GM23248 (cell line): ENCODE results near the gene RAB30. TPM values are rescaled to one million over a fixed set of nuclear protein-coding genes. Genes with fewer than 3 reads are reported as not detected.
"Not testable (repeated sequence)": the region's sequence is repeated elsewhere in the genome, so short reads cannot be mapped to it uniquely, and the experiment has no call there.

ENCODE experiments used
- DNase-seq: peaks from one replicate; pipeline ENCODE4 v3.0.0-alpha.2; 2015
- H2AFZ ChIP-seq: fragments of 200-600 bp; sonication (generic); 2 replicates; pipeline ENCODE4 v1.6.1; 2016; ENCODE audit warnings: antibody characterized with exemption
- H3F3A ChIP-seq: fragments of 200-600 bp; sonication (generic); 2 replicates; pipeline ENCODE4 v1.6.1; 2016; ENCODE audit warnings: mild to moderate bottlenecking, antibody characterized with exemption, mixed run types; ENCODE audit not compliant: insufficient read depth
- H3K27ac ChIP-seq: fragments of 200-600 bp; sonication (generic); 2 replicates; pipeline ENCODE4 v1.5.1; 2016; ENCODE audit warnings: mild to moderate bottlenecking
- H3K27me3 ChIP-seq: fragments of 200-600 bp; sonication (generic); replicated peaks from 2 replicates; pipeline ENCODE4 v1.6.1; 2016; ENCODE audit warnings: mild to moderate bottlenecking; ENCODE audit not compliant: insufficient read depth
- H3K36me3 ChIP-seq: fragments of 200-600 bp; sonication (generic); 2 replicates; pipeline ENCODE4 v1.6.1; 2016; ENCODE audit warnings: low read depth, mild to moderate bottlenecking
- H3K4me1 ChIP-seq: fragments of 200-600 bp; sonication (generic); 2 replicates; pipeline ENCODE4 v1.6.1; 2016; ENCODE audit warnings: mild to moderate bottlenecking; ENCODE audit not compliant: insufficient read depth
- H3K4me2 ChIP-seq: fragments of 200-600 bp; sonication (generic); one replicate; pipeline ENCODE4 v1.6.1; 2016; ENCODE audit warnings: mild to moderate bottlenecking; ENCODE audit not compliant: unreplicated experiment
- H3K4me3 ChIP-seq: fragments of 200-600 bp; sonication (generic); 2 replicates; pipeline ENCODE4 v1.5.1; 2016; ENCODE audit warnings: mild to moderate bottlenecking
- H3K79me2 ChIP-seq: fragments of 200-600 bp; sonication (generic); 2 replicates; pipeline ENCODE4 v1.6.1; 2016; ENCODE audit warnings: mild to moderate bottlenecking; ENCODE audit not compliant: insufficient read depth
- H3K9ac ChIP-seq: fragments of 200-600 bp; sonication (generic); 2 replicates; pipeline ENCODE4 v1.6.1; 2016; ENCODE audit warnings: mild to moderate bottlenecking
- H3K9me2 ChIP-seq: fragments of 200-600 bp; sonication (generic); 2 replicates; pipeline ENCODE4 v1.6.1; 2016; ENCODE audit warnings: mixed run types, mild to moderate bottlenecking, moderate library complexity; ENCODE audit not compliant: insufficient read depth
- H3K9me3 ChIP-seq: fragments of 200-600 bp; sonication (generic); one replicate; pipeline ENCODE4 v1.6.1; 2017; ENCODE audit warnings: low read depth
- H4K20me1 ChIP-seq: fragments of 200-600 bp; sonication (generic); 2 replicates; pipeline ENCODE4 v1.6.0; 2016; ENCODE audit not compliant: insufficient read depth
- EZH2 ChIP-seq: fragments of 200-600 bp; sonication (generic); IDR thresholded peaks from 2 replicates; pipeline ENCODE4 v1.6.1; 2018; ENCODE audit warnings: antibody characterized with exemption, mild to moderate bottlenecking; ENCODE audit not compliant: insufficient read depth, poor library complexity, severe bottlenecking
- EZH2phosphoT487 ChIP-seq: fragments of 200-600 bp; sonication (generic); IDR thresholded peaks from 2 replicates; pipeline ENCODE4 v1.6.1; 2018; ENCODE audit warnings: antibody characterized with exemption, moderate library complexity, mild to moderate bottlenecking, low read depth; ENCODE audit not compliant: insufficient read depth
- whole genome bisulfite sequencing, 2 experiments: methylation state at CpG; one replicate each; pipeline ENCODE4 v1.1.6; 2015 to 2017; ENCODE audit warnings: low lambda C conversion rate in 2 of 2, low coverage in 1 of 2; ENCODE audit errors: missing lambda C conversion rate in 2 of 2; 5-methylcytosine and 5-hydroxymethylcytosine counted together
- in situ Hi-C: fragments of 300-500 bp; cut with MboI; formaldehyde crosslinking; loops from 2 replicates; pipeline ENCODE4 v1.15.0; 2020
- polyA plus RNA-seq: library from polyadenylated mRNA; unstranded; fragments of >200 nt; fragmentation: Nextera tagmentation; extraction: Ambion mirVana; gene quantifications from 2 replicates; pipeline ENCODE4 v1.2.1, GENCODE V29; 2016
- total RNA-seq: library from RNA; depleted of rRNA; stranded (reverse); fragments of >200 nt; shearing (Covaris generic); gene quantifications from 2 replicates; pipeline ENCODE4 v1.2.3, GENCODE V29; 2014

RAB30 gene
- total and polyA plus RNA-seq, 2 experiments from 2014 or later, result 10.6 to 14.0 TPM

DNA sequence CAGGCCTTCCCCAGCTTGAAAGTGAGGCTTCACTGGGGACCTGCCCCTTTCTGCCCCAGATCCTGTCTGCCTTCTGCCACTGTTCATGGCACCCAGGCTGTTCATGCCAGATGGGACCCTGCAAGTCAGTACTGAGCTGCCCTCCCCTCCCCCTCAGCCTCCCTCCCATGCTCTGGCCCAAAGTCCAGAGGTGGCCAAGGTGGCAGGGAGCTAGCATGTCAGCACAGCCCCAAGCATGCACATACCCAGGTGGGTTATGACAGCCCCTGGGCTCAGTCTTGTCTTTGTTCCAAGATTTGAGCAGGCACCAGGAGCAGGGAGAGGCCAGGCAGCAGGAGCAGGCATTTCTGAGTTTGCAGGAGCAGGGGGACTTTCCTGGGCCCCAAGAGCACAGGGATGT, 126.0 kb downstream of the RAB30 start:
- in situ Hi-C loops, result no loop called here
- Histone ChIP-seq H3K27ac (no peak overlapping the region), H3K79me2 (no peaks in the 10 kb centered on the region), H3K9me2 (no peaks in the 10 kb centered on the region), H4K20me1 (no peaks in the 10 kb centered on the region), H3K9me3 (no peaks in the 10 kb centered on the region), H3K4me3 (no peak overlapping the region), H3K36me3 (no peaks in the 10 kb centered on the region), H2AFZ (no peak overlapping the region), H3K4me1 (no peaks in the 10 kb centered on the region), H3K4me2 (no peak overlapping the region), H3F3A (no peaks in the 10 kb centered on the region), H3K27me3 (no peaks in the 10 kb centered on the region), H3K9ac (no peak overlapping the region)
- DNase-seq, result no peak
- TF ChIP-seq EZH2, result no peak
- no peak for TF ChIP-seq EZH2phosphoT487

DNA sequence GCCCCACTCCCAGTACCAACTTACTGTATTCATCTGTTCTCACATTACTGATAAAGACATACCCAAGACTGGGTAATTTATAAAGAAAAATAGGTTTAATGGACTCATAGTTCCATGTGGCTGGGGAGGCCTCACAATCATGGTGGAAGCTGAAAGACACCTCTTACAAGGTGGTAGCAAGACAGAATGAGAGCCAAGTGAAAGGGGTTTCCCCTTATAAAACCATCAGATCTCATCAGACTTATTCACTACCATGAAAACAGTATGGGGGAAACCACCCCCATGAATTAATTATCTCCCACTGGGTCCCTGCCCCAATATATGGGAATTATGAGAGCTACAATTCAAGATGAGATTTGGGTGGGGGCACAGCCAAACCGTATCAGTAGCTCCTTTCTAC, 126.7 kb downstream of the RAB30 start:
- H3K4me1 ChIP-seq, DNase-seq, H3K79me2 ChIP-seq, H3K9me3 ChIP-seq, H3K36me3 ChIP-seq, H3F3A ChIP-seq, H3K4me3 ChIP-seq, in situ Hi-C loops, H3K27ac ChIP-seq, H4K20me1 ChIP-seq, H3K27me3 ChIP-seq, H3K9ac ChIP-seq, H3K9me2 ChIP-seq, H2AFZ ChIP-seq, H3K4me2 ChIP-seq: not testable (repeated sequence)
- 26 to 50% methylated on average over 1 of the region's 1 CpG for WGBS, 2 experiments

DNA sequence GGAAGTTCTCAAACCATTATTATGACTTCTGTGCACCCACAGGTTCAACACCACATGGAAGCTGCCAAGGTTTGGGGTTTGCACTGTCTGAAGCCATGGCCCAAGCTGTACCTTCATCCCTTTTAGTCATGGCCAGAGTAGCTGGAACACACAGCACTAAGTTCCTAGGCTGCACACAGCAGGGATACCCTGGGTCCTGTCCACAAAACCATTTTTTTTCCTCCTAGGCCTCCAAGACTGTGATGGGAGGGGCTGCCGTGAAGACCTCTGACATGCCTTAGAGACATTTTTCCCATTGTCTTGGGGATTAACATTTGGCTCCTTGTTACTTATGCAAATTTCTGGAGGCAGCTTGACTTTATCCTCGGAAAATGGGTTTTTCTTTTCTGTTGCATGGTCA, 127.5 kb downstream of the RAB30 start:
- H3K9me3 ChIP-seq, result no peaks in the 10 kb centered on the region
- no peak overlapping the region for H2AFZ ChIP-seq
- no peak overlapping the region for H3K27ac ChIP-seq
- DNase-seq, result no peak
- no peaks in the 10 kb centered on the region for H3K9me2 ChIP-seq
- no peaks in the 10 kb centered on the region for H3F3A ChIP-seq
- no peaks in the 10 kb centered on the region for H4K20me1 ChIP-seq
- no peak overlapping the region for H3K9ac ChIP-seq
- TF ChIP-seq EZH2, result no peak
- TF ChIP-seq EZH2phosphoT487, result no peak
- H3K4me3 ChIP-seq, result no peak overlapping the region
- in situ Hi-C loops, result no loop called here
- no peak overlapping the region for H3K4me2 ChIP-seq
- no peaks in the 10 kb centered on the region for H3K4me1 ChIP-seq
- no peaks in the 10 kb centered on the region for H3K79me2 ChIP-seq
- H3K36me3 ChIP-seq, result no peaks in the 10 kb centered on the region
- H3K27me3 ChIP-seq, result no peaks in the 10 kb centered on the region
- WGBS, 2 experiments, result 82 to 88% methylated on average over 2 of the region's 2 CpGs

DNA sequence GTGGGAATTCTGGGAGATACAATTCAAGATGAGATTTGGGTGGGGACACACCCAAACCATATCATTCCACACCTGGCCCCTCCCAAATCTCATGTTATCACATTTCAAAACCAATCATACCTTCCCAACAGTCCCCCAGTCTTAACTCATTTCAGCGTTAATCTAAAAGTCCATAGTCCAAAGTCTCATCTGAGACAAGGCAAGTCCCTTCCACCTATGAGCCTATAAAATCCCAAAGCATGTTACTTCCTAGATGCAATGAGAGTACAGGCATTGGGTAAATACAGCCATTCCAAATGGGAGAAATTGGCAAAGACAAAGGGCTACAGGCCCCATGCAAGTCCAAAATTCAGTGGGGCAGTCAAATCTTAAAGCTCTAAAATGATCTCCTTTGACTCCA, 128.3 kb downstream of the RAB30 start:
- H3F3A ChIP-seq, DNase-seq: not testable (repeated sequence)

DNA sequence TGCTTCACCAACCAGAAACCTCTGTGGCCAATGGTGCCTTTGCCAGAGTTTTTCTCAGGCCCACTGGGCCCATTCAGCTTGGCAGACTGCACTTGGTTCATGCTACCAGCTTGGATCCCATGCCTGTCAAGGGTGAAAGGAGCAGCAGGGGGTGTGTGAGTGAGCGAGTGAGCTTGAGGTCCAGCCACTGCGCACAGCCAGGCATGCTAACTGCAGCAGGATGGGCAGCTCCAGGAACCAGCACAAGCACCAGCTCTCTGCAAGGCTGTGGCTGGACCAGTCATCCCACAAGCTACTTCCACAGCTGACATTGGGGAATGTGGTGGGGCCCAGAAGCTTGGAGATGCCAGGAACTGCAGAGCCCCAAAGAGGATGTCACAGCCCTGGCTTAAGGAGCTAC, 129.3 kb downstream of the RAB30 start:
- no peaks in the 10 kb centered on the region for H3F3A ChIP-seq
- H3K27ac ChIP-seq, result no peak overlapping the region
- in situ Hi-C loops, result no loop called here
- H3K9me3 ChIP-seq, result no peaks in the 10 kb centered on the region
- H3K36me3 ChIP-seq, result no peaks in the 10 kb centered on the region
- WGBS, 2 experiments, result 92 to 94% methylated on average over 2 of the region's 2 CpGs
- H3K79me2 ChIP-seq, result no peaks in the 10 kb centered on the region
- no peak overlapping the region for H3K4me3 ChIP-seq
- TF ChIP-seq EZH2phosphoT487, result no peak
- TF ChIP-seq EZH2, result no peak
- H3K27me3 ChIP-seq, result no peaks in the 10 kb centered on the region
- no peaks in the 10 kb centered on the region for H3K9me2 ChIP-seq
- H2AFZ ChIP-seq, result no peak overlapping the region
- DNase-seq, result no peak
- no peaks in the 10 kb centered on the region for H3K4me1 ChIP-seq
- H4K20me1 ChIP-seq, result no peaks in the 10 kb centered on the region
- H3K9ac ChIP-seq, result no peak overlapping the region
- H3K4me2 ChIP-seq, result no peak overlapping the region

More for the DNA sequence above, 128.3 kb downstream of the RAB30 start:
- WGBS, 2 experiments, result 96 to 100% methylated on average over 1 of the region's 1 CpG
- in situ Hi-C loops, H3K4me1 ChIP-seq, H3K27me3 ChIP-seq, H3K9ac ChIP-seq, H3K36me3 ChIP-seq, H4K20me1 ChIP-seq, H3K27ac ChIP-seq, H3K4me2 ChIP-seq, H3K9me3 ChIP-seq, H3K4me3 ChIP-seq, H3K79me2 ChIP-seq, H3K9me2 ChIP-seq, H2AFZ ChIP-seq: not testable (repeated sequence)
